Upper lobe of left lung (tissue), 6 donors: ENCODE results near the gene SLIT1. TPM values are rescaled to one million over a fixed set of nuclear protein-coding genes. Genes with fewer than 3 reads are reported as not detected.

Source experiments
- ATAC-seq, 2 donors: fragments of 200-7000 bp; cut with Tn5 transposase; one replicate each; pipeline ENCODE4 v1.9.1; 2022; ENCODE audit warnings: mild to moderate bottlenecking in 2 of 2, moderate library complexity in 2 of 2; ENCODE audit not compliant: low FRiP score in 2 of 2
- DNase-seq, 2 donors: peaks; one replicate each; pipeline ENCODE4 v3.0.0-alpha.2; 2019 to 2020
- H3K27ac ChIP-seq, 4 donors: fragments of 200-600 bp; sonication (generic); one replicate each; pipeline ENCODE4 v1.5.1; 2016 to 2019
- H3K27me3 ChIP-seq, 4 donors: fragments of 200-600 bp; sonication (generic); one replicate each; pipeline ENCODE4 v1.5.1; 2017 to 2019
- H3K36me3 ChIP-seq, 4 donors: fragments of 200-600 bp; sonication (generic); one replicate each; pipeline ENCODE4 v1.5.1; 2016 to 2019
- H3K4me1 ChIP-seq, 4 donors: fragments of 200-600 bp; sonication (generic); one replicate each; pipeline ENCODE4 v1.5.1; 2018 to 2019
- H3K4me3 ChIP-seq, 4 donors: fragments of 200-600 bp; sonication (generic); one replicate each; pipeline ENCODE4 v1.5.1; 2017 to 2019; ENCODE audit warnings: mild to moderate bottlenecking in 2 of 4, moderate library complexity in 1 of 4
- H3K9me3 ChIP-seq, 4 donors: fragments of 200-600 bp; sonication (generic); one replicate each; pipeline ENCODE4 v1.5.1; 2018 to 2019
- CTCF ChIP-seq, 6 experiments: fragments of 450-650 bp in 4 of 6; fragments of 200-600 bp in 2 of 6; sonication (generic) in 2 of 6; IDR thresholded peaks; one replicate each; pipeline ENCODE4 v1.5.1; 2016 to 2019; ENCODE audit warnings: antibody characterized with exemption in 6 of 6
- EP300 ChIP-seq, 4 donors: sonication (generic); formaldehyde crosslinking; IDR thresholded peaks; one replicate each; pipeline ENCODE4 v1.5.1; 2017; ENCODE audit warnings: antibody characterized with exemption in 4 of 4, control low read depth in 2 of 4
- POLR2A ChIP-seq, 4 donors: fragments of 450-650 bp; IDR thresholded peaks; one replicate each; pipeline ENCODE4 v1.5.1; 2016 to 2017; ENCODE audit warnings: antibody characterized with exemption in 4 of 4, mild to moderate bottlenecking in 2 of 4
- POLR2AphosphoS5 ChIP-seq, 2 donors: sonication (generic); formaldehyde crosslinking; IDR thresholded peaks; one replicate each; pipeline ENCODE4 v1.5.1; 2017; ENCODE audit warnings: antibody characterized with exemption in 2 of 2
- WGBS, 2 donors: methylation state at CpG; one replicate each; pipeline ENCODE4 v1.1.5; 2017 to 2018; 5-methylcytosine and 5-hydroxymethylcytosine counted together
- total RNA-seq, 6 donors: library from RNA; depleted of rRNA in 4 of 6; stranded (reverse); fragments of >200 nt in 4 of 6; gene quantifications; one replicate each; pipeline versions ENCODE4 v1.1.0 to v1.2.1, GENCODE V29; 2016 to 2021
- donor health status: DM: no; HTN: no; CAD: no; lungs with moderate emphysema.
- donor health status: DM: no; HTN: yes; CAD: no; lungs with severe emphysema.

Gene SLIT1
- total RNA-seq, 6 donors from 2014 or later, result 0.30 to 1.6 (median 0.54) TPM; not detected in 1

GRCh38 chr10:97222326-97222961, 36.7 kb upstream of the SLIT1 start:
- peaks cover 0 to 12% (median 3%) of the 10 kb centered on the region in 4 donors for H3K4me1 ChIP-seq
- 74 to 86% methylated on average over 5 to 6 of the region's 6 CpGs for WGBS, 2 donors
- peaks cover 0 to 40% (median 4%) of the 10 kb centered on the region in 4 donors for H3K36me3 ChIP-seq
- ATAC-seq, result peak in 1 of 2 donors; percentile 73
- H3K27me3 ChIP-seq, result no peaks in the 10 kb centered on the region
- TF ChIP-seq EP300 (IDR thresholded peaks at IDR 0.05) (no peak), POLR2A (IDR thresholded peaks at IDR 0.05) (no peak), POLR2AphosphoS5 (IDR thresholded peaks at IDR 0.05) (no peak), CTCF (IDR thresholded peaks at IDR 0.05) (no peak)
- H3K27ac ChIP-seq, result no peak overlapping the region
- DNase-seq, result peak in 1 of 2 donors; percentile 72
- H3K9me3 ChIP-seq, result no peaks in the 10 kb centered on the region
- no peak overlapping the region for H3K4me3 ChIP-seq

- H3K9me3 ChIP-seq, result no peaks in the 10 kb centered on the region
- DNase-seq, result peak in 1 of 2 donors; percentile 72
- H3K27ac ChIP-seq, result no peak overlapping the region
- H3K4me1 ChIP-seq, result peaks cover 0 to 12% (median 4%) of the 10 kb centered on the region in 4 donors
- no peaks in the 10 kb centered on the region for H3K27me3 ChIP-seq
- H3K36me3 ChIP-seq, result peaks cover 0 to 29% (median 3%) of the 10 kb centered on the region in 4 donors
- TF ChIP-seq CTCF (IDR thresholded peaks at IDR 0.05), result no peak
- no peak for TF ChIP-seq POLR2A (IDR thresholded peaks at IDR 0.05)
- no peak for TF ChIP-seq EP300 (IDR thresholded peaks at IDR 0.05)
- no peak for TF ChIP-seq POLR2AphosphoS5 (IDR thresholded peaks at IDR 0.05)
- peak in 1 of 2 donors; percentile 75 for ATAC-seq
- no peak overlapping the region for H3K4me3 ChIP-seq
- 59 to 80% methylated on average over 3 of the region's 3 CpGs for WGBS, 2 donors
These were observed 34.6 kb upstream of the SLIT1 start for GRCh38 chr10:97220355-97220754.

- ATAC-seq, result no peak
These were observed 31.5 kb upstream of the SLIT1 start for GRCh38 chr10:97217299-97217698.

GRCh38 chr10:97215619-97216260, 30.0 kb upstream of the SLIT1 start:
- H3K9me3 ChIP-seq, result no peaks in the 10 kb centered on the region
- TF ChIP-seq CTCF (IDR thresholded peaks at IDR 0.05) (no peak), POLR2AphosphoS5 (IDR thresholded peaks at IDR 0.05) (no peak), POLR2A (IDR thresholded peaks at IDR 0.05) (no peak), EP300 (IDR thresholded peaks at IDR 0.05) (no peak)
- H3K27me3 ChIP-seq, result no peaks in the 10 kb centered on the region
- ATAC-seq, result no peak
- H3K4me1 ChIP-seq, result peaks cover 0 to 12% (median 1%) of the 10 kb centered on the region in 4 donors
- 86 to 91% methylated on average over 15 of the region's 15 CpGs for WGBS, 2 donors
- no peak overlapping the region for H3K4me3 ChIP-seq
- no peak overlapping the region for H3K27ac ChIP-seq
- H3K36me3 ChIP-seq, result no peaks in the 10 kb centered on the region
- DNase-seq, result no peak

More at GRCh38 chr10:97217299-97217698, 31.5 kb upstream of the SLIT1 start:
- Histone ChIP-seq H3K27ac (no peak overlapping the region), H3K4me3 (no peak overlapping the region), H3K27me3 (no peaks in the 10 kb centered on the region), H3K9me3 (no peaks in the 10 kb centered on the region), H3K36me3 (peaks cover 0 to 5% (median 0%) of the 10 kb centered on the region in 4 donors), H3K4me1 (peaks cover 0 to 12% (median 2%) of the 10 kb centered on the region in 4 donors)
- DNase-seq, result no peak
- WGBS, 2 donors, result 60 to 72% methylated on average over 3 of the region's 3 CpGs
- TF ChIP-seq EP300 (IDR thresholded peaks at IDR 0.05) (no peak), CTCF (IDR thresholded peaks at IDR 0.05) (no peak), POLR2A (IDR thresholded peaks at IDR 0.05) (no peak), POLR2AphosphoS5 (IDR thresholded peaks at IDR 0.05) (no peak)
